ENCODE results near the gene NFAT5.
"Not testable (repeated sequence)": the region's sequence is repeated elsewhere in the genome, so short reads cannot be mapped to it uniquely, and the experiment has no call there.

NFAT5 gene

DNA sequence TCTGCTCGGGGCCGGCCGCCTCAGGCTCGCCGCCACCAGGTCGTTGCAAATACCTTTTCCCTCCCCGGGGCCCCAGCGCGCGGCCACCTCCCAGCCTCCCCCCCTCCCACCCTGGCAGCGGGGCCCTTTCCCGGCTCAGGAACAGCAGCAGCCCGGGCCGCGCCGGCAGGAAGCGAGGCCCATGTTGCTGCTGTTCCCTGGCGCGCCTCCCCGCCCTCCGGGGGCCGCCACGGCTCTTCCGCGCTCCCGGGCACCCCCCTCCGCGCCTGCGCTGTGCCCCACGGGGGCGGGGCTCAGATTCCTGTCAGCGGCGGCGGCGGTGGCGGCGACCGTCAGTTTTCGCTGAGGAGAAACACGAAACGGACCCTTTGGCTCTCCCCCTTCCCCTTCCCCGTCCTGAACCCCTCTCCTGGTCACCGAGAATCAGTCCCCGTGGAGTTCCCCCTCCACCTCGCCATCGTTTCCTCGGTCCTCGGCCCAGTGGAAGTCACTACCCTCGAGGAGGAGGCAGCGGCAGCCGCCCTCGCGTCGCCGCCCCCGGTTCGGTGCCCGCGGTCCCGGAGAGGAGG, at the start of gene NFAT5:
Gene NFAT5, plus strand, starts transcription at position 296 of the 569 bp plus-strand sequence. CDS start 336 bp downstream, outside the sequence.
- peak; percentile 71 for DNase-seq (ENCODE audit: low spot score)
- no peak for FAIRE-seq

DNA sequence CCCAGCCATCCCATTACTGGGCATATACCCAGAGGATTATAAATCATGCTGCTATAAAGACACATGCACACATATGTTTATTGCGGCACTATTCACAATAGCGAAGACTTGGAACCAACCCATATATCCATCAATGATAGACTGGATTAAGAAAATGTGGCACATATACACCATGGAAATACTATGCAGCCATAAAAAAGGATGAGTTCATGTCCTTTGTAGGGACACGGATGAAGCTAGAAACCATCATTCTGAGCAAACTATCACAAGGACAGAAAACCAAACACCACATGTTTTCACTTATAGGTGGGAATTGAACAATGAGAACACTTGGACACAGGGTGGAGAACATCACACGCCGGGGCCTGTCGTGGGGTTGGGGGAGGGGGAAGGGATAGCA, 47.9 kb upstream of the NFAT5 start:
- not testable (repeated sequence) for FAIRE-seq; DNase-seq (ENCODE audit: low spot score)

DNA sequence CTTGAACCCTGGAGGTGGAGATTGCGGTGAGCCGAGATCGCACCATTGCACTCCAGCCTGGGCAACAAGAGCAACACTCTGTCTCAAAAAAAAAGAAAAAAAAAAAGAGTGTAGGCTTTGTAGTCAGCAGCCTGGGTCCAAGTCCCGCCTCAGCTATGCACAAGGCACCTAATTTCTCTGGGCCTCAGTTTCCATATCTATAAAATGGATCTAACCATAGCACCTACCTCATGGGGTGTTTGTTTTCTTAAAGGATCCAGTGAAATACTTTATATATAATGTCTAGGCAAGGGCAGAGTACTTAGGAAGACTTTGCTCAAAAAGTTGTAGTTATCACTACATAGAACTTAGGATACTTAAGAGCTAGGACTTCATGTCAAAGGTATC, 45.4 kb upstream of the NFAT5 start:
- DNase-seq (ENCODE audit: low spot score) (no peak), FAIRE-seq (no peak)

DNA sequence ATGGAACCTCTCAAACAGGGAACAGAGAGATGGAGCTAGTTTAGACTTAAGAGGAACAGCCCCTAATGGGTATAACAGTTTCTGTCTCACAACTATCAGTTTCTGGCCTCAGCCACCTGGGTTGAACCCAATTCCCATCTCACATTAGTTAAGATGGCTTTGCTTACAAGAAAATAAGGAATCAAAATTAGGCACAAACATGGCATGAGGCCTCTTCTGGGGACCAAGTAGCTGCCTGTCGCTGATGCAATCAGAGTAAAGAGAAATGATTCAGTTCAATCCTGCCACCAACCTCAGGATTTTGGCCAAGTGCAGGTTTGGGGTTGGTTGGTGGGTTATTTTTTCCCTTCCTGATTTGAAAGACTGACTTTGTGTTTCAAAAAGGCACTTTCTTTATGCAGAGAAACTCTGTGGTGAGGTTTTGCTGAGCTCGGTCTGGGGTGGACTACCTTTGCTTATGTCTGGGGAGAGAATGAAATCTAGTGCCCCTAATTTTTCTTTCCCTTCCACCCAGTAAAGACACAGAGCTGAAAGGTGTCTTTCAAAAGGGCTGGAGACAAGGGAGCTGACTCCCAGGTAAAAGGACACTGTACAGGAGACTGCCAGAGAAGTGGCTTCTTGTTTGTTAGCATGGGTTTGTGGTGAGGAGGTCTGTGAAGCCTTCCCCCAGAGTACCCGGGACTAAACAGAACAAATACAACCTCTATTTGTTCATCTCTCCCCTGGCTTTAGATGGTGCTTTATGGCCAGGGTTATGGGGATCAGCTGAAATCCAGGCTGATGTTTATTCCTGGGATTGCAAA, 44.8 kb upstream of the NFAT5 start:
- no peak for FAIRE-seq
- no peak for DNase-seq (ENCODE audit: low spot score)

GRCh38 chr16:69522041-69522578, 43.7 kb upstream of the NFAT5 start:
- FAIRE-seq (no peak), DNase-seq (ENCODE audit: low spot score) (no peak)

DNA sequence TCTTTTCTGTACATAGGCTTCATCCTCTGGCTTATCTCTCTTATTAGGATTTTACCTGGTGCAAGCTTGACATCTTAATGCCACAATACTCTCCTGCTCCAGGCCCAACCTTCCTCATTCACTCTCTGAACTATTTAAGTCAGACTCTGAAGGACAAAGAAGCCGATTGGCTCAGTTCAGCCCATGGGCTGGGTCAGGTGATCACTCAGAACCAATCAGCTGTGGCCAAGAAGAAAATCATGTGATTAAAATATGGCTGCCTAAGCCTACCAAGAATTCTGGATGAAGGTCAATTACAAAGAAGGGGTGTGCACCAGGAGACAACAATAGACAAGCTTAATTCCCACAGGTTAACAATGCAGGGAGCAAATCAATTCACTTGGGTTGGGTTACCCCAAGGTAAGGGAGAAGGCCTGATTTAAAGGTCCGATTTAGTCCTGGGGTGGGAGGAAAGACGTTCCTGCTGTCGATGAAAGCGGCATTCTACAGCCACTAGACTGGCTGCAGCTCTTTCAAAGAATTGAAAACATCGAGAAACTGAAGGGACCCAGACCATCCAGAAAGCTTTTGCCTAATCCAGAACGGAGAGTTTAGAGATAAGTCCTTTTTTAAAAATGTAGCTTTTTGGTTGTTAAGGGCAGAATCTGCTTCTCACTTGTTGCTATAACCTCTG, 42.9 kb upstream of the NFAT5 start:
- DNase-seq (ENCODE audit: low spot score) (no peak), FAIRE-seq (no peak)

DNA sequence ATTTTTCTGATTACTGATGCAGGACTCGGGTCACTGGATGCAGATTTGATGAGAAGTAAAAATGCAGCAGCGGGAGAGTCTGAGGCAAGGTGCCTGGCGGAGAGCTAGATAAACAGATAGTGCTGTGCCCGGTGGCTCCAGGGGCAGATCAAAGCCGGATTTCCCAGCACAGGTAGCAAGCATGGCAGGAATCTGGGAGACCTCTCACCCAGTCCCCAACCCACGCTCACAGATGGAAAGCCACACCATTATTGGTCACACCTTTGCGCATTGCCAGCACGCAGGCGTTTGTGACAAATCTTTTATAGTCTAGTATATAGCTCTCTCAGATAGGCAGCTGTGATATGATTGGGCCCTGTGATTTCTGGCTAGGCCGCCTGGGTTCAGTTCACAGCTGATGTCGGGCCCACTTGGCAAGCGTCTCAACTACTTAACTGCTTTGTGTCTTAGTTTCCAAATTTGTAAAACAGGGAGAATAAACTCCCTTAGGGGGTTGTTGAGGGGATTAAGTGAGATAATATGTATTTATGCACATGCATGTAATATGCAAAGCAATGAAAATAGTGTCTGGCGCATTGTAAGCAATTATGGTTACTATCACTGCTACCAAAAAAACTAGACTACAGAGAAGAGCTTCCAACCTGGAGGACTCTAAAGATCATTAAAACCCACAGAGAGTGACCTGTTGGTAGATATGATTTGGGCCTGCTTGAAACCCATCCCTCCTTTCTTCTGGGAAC, 42.0 kb upstream of the NFAT5 start:
- no peak for FAIRE-seq

GRCh38 chr16:69526831-69527655, 38.7 kb upstream of the NFAT5 start:
- FAIRE-seq (no peak), DNase-seq (ENCODE audit: low spot score) (no peak)

More for the DNA sequence above, 42.0 kb upstream of the NFAT5 start:
- DNase-seq (ENCODE audit: low spot score): no peak

GRCh38 chr16:69531988-69532387, 33.8 kb upstream of the NFAT5 start:
- no peak for DNase-seq (ENCODE audit: low spot score)
- no peak for FAIRE-seq

DNA sequence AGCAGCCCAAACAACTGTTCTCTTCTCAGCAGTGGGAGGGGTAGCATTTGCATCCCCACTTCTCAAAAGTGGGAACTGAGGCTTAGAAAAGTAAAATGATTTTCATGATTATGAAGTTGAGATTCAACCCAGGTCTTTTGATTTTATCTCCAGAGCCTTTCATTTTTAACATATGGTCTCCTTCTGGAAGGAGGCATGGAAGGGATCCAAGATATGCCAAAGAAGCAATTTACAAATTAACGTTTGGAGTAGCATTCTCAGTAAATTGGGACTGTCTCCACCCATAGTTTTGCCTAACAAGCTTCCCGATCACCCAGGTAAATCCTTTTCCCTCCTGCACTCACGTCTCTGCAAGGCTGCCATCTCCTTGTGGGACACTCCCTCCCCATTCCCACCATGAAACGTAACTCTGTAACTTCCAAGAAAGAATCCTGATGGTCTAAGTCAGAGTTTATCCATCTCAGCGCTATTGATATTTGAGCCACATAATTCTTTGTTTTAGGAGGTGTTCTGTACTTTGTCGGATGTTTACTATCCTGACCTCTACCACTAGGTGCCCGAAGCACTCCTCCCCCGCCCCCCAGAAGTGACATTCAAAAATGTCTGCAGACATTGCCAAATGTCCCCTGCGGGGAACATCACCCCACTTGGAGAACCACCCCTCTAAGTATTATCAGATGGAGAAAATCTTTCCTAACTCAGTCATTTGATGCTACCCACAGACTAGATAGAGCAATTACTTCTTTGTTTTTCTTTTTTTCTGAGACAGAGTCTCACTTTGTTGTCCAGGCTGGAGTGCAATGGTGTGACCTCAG, 32.9 kb upstream of the NFAT5 start:
- FAIRE-seq: no peak
- DNase-seq (ENCODE audit: low spot score): no peak

DNA sequence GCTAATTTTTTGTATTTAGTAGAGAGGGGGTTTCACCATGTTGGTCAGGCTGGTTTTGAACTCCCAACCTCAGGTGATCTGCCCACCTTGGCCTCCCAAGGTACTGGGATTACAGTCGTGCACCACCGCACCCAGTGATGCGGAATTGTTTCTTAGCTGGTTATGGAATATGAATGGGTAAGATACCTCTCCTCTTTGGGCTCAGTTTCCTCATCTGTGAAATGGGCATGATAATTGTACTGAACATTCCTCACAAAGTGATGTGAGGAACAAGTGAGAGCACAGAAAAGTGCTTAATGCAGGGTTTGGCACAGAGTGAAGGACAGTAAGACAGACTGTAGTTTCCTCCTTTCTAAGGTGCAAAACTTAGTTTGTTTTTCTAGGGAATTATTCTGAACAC, 31.0 kb upstream of the NFAT5 start:
- FAIRE-seq: no peak
- no peak for DNase-seq (ENCODE audit: low spot score)

DNA sequence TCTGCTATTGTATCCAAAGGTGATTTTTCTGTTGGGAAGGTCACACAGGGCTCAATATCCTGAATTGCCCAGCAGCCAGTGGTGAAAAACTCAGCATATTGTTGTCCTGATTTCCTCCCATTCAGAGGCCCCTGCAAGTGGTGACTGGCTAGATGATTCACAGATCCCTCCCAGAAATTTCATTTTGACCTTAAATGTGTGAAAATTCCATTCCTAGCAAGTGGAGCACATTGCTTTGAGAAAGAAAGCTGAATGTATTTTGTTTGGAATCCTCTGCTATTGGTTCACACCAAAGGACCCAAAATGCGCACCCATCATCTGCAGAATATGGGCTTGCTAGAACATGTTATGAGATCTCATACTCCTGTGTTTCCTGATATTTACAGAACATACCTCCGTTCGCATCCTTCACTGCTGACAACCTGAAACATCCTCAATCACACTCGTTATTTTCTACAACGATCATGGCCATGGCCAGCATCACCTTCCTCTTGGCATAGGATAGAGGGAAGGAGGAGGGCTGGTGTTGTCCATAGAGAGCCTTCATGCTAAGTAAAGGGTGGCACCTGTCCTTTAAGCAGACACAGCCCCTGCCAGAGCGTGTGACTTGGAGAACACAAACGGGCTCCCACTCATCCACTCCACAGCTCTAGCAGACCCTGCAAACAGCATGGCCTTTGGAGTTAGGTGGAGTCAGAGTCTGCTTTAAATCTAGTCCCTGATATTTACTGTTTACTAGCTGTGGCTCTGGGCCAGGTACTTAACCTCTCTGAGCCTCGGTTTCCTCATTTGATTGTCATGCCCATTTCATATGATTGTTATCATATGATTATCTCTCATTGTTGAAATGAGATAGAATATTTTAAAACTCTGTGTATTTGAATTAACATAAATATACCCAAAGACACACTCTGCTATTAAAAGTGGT, 30.4 kb upstream of the NFAT5 start:
- FAIRE-seq (no peak), DNase-seq (ENCODE audit: low spot score) (no peak)

DNA sequence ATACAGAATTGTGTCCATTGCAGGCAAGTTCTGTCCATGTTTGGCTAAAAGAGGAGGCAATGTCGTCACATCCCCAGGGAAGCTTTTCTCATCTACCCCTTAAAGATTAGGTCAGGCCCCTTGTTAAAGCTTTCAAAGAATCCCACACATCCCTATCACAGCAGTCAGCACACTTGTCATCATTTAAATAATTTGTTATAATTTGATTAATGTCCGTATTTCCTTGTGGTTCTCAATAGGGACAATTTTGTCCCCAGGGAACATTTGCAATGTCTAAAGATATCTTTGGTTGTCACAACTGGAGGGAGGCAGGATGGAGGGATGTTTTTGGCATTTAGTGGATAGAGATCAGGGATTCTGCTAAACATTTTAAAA, 28.1 kb upstream of the NFAT5 start:
- FAIRE-seq (no peak), DNase-seq (ENCODE audit: low spot score) (no peak)

- FAIRE-seq (no peak), DNase-seq (ENCODE audit: low spot score) (no peak)
Observed at GRCh38 chr16:69538808-69539207, 27.0 kb upstream of the NFAT5 start.

DNA sequence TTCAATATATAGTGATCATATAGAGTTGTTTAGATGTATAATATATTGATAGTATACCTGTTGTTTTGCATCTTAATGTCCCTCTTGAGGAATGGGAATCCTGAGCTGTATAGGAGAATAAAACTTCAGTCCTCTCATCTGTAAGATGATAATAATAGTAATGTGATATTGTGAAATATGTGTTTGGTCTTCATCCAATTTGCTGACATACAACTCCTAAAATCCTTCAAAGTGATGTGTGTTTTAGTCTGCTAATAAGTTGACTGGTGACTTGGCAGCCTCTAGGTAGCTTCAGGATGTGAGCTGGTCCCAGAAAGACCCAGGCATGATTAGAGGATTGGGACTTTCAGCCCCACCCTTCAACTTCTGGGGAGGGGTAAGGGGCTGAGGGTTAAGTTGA, 22.8 kb upstream of the NFAT5 start:
- no peak for DNase-seq (ENCODE audit: low spot score)
- no peak for FAIRE-seq

DNA sequence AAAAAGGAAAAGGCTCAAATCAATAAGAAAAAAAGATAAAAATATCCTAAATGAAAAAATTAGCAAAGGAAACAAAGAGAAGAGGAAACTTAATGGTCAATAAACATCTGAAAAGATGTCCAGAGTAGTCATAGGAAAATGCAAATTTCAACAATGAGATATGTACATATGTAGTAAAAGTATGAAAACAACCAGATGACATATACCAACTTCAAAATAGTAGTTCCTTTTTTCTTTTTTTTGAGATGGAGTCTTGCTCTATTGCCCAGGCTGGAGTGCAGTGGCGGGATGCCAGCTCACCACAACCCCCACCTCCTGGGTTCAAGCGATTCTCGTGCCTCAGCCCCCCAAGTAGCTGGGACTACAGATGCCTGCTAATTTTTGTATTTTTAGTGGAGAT, 21.7 kb upstream of the NFAT5 start:
- DNase-seq (ENCODE audit: low spot score) (no peak), FAIRE-seq (no peak)

DNA sequence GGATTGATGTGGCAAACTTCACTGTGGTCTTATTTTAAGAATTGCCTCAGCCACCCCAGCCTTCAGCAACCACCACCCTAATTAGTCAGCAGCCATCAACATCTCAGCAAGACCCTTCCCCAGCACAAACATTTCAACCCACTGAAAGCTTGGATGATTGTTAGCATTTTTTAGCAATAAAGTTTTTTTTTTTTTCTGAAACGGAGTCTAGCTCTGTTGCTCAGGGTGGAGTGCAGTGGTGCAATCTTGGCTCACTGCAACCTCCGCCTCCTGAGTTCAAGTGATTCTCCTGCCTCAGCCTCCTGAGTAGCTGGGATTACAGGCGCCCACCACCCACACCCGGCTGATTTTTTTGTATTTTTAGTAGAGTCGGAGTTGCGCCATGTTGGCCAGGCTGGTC, 19.1 kb upstream of the NFAT5 start:
- not testable (repeated sequence) for FAIRE-seq; DNase-seq (ENCODE audit: low spot score)

DNA sequence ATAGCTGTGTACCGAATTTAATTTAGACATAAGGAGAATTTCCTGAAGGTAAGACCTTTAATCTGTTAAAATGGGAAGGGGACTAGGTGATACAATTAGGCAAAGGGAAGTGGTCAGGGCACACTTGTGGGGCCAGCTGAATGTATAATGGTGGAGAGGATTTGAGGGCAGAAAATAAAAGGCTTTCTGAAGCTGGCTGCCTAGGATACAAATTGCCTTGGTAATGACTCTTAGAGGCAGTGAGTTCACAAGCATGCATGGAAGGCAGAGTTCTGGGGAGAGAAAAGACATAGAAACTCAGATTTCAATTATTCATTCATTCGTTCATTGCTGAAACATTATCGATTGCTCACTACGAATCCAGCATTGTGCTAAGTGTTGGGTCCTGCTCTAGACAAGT, 12.4 kb upstream of the NFAT5 start:
- FAIRE-seq (no peak), DNase-seq (ENCODE audit: low spot score) (no peak)

DNA sequence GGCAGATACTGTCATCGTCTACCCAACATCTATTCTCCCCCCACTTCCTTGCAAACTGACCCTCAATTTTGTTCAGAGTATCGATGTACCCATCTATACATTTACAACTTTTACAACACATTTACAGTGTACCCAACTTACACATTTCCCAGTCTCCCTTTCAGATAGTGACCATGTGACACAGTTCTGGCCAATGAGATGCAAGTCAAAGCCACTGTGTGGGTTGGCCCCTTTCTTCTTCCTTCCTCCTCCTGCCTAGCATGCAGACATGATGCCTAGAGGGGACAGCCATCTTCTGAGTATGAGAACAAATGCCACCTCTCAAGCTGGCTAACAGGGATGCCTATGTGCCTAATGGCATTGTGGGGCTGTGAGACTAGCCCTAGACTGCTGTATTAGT, 11.3 kb upstream of the NFAT5 start:
- no peak for DNase-seq (ENCODE audit: low spot score)
- FAIRE-seq: no peak
